GM21447 (cell line): ENCODE data around the gene FCF1.
A peak's percentile ranks its signal among the peaks of the same experiment; 100 is the strongest.

ENCODE experiments used
- ATAC-seq: cut with Tn5 transposase; IDR thresholded peaks from one replicate; pipeline ENCODE4 v1.9.1; 2021; ENCODE audit not compliant: unreplicated experiment

Gene FCF1

DNA sequence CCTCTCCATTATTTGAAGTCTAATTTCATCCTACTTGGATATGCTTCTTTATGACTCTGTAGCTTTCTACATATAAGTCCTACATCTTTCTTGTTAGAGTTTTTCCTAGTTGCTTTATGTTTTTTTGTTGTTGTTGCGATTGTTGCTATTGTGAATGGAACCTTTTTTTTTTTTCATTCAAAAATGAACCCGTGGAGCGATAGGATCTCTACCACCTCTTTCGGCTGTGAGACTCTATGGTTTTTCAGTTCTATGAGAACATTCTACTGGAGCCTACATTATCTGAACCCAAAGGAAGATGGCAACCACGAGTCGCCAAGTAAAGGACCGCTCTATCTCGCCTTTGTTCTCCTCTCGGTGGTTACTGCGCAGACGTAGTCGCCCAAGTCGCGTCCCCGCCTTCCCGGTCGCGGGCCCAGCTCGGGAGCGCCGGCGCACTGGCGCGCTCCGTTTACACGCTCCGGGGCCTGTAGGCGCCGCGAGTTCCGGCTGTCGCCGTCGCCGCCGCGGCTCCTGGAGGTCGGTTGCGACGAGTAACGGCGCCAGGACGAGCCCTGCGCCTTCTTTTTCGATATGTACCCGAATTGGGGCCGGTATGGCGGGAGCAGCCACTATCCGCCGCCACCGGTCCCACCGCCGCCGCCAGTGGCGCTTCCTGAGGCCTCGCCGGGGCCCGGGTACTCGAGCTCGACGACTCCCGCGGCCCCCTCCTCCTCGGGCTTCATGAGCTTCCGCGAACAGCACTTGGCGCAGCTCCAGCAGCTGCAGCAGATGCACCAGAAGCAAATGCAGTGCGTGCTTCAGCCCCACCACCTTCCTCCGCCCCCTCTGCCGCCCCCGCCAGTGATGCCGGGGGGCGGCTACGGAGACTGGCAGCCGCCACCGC, 50.2 kb downstream of the FCF1 start, which contains the start of gene YLPM1:
Gene YLPM1, plus strand, starts transcription at position 400 of the 886 bp plus-strand sequence. Its CDS starts 174 bp downstream, at position 574.
- peak; percentile 96 for ATAC-seq

DNA sequence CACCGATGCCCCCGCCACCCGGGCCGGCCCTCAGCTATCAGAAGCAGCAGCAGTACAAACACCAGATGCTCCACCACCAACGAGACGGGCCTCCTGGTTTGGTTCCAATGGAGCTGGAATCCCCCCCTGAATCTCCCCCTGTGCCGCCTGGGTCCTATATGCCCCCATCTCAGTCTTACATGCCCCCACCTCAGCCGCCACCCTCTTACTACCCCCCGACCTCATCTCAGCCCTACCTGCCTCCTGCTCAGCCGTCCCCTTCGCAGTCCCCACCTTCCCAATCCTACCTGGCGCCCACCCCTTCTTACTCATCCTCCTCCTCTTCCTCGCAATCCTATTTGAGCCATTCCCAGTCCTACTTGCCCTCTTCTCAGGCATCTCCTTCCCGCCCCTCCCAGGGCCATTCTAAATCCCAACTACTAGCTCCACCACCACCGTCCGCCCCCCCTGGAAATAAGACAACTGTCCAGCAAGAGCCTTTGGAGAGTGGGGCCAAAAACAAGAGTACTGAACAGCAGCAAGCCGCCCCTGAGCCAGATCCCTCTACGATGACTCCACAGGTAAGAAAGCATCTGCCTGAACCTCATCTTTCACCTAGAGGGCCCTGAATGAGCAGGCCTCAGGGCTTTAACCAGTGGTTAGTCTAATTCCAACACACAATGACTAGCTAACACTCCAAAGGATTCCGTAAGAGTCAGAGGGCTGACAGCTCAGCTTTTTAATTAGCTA, 51.0 kb downstream of the FCF1 start:
- no peak for ATAC-seq

DNA sequence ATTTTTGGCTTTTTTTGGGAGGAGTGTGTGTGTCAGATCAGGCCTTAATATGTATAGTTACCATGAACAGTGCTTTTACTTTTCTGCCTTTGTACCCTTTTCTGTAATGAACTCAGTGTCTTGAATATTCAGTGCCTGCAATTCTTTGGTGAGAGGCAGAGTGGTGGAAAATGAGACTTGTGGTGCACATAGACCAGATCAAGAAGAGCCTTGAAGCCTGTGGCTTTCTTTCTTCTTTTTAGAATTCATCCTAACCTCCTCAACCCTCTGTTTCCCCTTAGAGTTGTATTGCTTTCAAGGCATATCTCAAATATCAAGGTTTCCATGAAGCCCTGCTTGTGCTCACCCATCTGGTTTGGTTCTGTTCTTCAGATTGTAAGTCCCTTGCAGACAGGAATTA, 52.8 kb downstream of the FCF1 start:
- ATAC-seq = no peak

DNA sequence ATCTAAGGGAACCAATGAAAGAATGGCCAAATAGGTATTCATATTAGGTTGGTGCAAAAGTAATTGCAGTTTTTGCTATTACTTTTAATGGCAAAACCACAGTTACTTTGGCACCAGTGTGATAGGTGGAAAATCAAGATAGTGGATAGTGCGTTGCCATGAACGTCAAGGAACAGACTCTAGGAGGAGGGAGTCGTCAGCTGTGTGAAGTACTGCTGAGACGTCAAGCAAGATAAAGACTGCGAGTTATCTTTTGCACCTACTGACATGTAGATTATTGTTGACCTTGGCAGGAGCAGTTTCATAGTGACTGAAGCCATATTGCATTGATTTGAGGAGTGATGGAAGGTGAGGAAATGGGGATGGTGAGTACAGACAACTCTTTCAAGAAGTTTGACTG, 58.5 kb downstream of the FCF1 start:
- ATAC-seq = no peak

DNA sequence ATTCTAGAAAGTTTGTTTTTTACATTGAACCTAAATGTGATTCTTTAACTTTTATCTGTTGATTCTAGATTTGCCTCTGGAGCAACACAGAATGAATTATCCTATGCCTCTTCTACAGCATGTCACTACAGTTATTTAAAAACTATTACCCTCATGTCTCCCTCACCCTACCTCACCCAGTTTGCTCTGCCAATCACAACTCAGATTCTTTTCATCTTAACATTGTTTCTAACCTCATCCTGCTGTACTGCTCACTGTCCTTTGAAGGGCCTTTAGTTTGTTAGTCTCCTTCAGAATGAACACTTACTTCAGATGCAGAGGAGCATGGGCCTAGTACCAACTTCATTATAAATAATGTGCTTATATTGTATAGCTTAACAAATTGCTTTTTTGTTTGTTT, 71.7 kb downstream of the FCF1 start:
- ATAC-seq = no peak

DNA sequence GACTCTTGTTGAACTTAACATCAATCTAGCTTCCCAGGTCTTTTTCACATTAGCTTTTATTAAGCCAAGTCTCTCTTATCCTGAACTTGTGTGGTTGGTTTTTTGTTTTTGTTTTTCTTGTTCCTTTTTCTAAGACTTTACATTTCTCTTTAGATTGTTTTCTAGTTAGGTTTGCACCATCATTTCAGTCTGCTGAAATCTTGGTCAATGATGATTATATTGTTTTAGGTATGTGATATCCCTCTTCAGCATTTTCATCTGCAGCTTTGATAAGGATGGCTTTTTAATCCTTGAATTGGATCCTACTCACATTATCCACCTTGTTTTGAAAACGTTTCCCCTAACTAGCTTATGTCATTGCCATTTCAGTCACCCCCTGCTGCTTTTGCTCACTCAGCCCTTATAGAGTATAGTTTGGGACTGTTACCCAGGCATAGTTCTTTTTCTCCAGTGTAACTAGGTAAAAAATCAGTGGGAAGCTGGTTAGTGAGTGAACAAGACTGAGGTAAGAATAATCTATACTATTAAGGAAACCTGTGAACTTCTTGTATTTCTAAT, 72.2 kb downstream of the FCF1 start:
- no peak for ATAC-seq

DNA sequence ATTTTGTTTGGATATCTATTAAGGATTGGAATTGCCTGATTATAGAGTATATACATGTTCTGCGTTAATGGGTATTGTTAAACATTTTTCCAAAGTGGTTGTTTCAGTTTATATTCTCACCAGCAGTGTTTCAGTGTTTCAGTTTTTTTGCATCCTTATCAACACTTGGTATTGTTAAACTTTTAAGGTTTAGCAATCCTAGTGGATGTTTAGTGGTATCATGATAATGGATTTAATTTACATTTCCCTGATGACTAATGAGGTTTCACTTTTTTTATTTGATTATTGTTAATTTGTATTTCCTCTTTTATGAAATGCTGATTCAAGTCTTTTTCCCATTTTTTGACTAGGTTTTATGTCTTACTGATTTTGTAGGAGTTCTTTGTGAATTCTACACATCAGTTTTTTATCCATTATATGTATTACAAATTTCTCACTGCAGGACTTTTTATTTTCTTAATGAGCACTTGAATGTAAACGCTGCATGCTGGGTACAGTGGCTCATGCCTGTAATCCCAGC, 73.9 kb downstream of the FCF1 start:
- no peak for ATAC-seq
